CD8-positive, alpha-beta memory T cell (primary cell): ENCODE data around the gene CPEB1. TPM values are rescaled to one million over a fixed set of nuclear protein-coding genes. Genes with fewer than 3 reads are reported as not detected.
"Not testable (repeated sequence)": the region's sequence is repeated elsewhere in the genome, so short reads cannot be mapped to it uniquely, and the experiment has no call there.

Experiments
- CTCF ChIA-PET: fragments of 350-600 bp; sonication (Branson Sonifier 250); formaldehyde crosslinking; loops from one replicate; lab custom pipeline; 2021; ENCODE audit warnings: antibody characterized with exemption; lab: Charles Lee
- POLR2A ChIA-PET: fragments of 350-600 bp; sonication (Branson Sonifier 250); formaldehyde crosslinking; loops from one replicate; lab custom pipeline; 2021; ENCODE audit warnings: antibody characterized with exemption; lab: Charles Lee
- DNase-seq, 5 donors: peaks; one replicate each; pipeline versions ENCODE4 v3.0.0 to v3.0.0-alpha.2; 2020 to 2022; ENCODE audit warnings: mixed read lengths in 1 of 5
- H3K27ac ChIP-seq: one replicate; pipeline ENCODE4 v1.7.0; 2013; ENCODE audit warnings: low read depth, mild to moderate bottlenecking, low read length, moderate library complexity
- H3K27me3 ChIP-seq: 2 replicates; pipeline ENCODE4 v1.7.0; 2013; ENCODE audit warnings: low read length, mild to moderate bottlenecking; ENCODE audit not compliant: insufficient read depth, poor library complexity, severe bottlenecking
- H3K36me3 ChIP-seq: 2 replicates; pipeline ENCODE4 v1.7.0; 2013; ENCODE audit warnings: mild to moderate bottlenecking, low read length, moderate library complexity; ENCODE audit not compliant: insufficient read depth
- H3K4me1 ChIP-seq: 2 replicates; pipeline ENCODE4 v1.7.0; 2013; ENCODE audit warnings: mild to moderate bottlenecking, low read length, moderate library complexity; ENCODE audit not compliant: insufficient read depth
- H3K4me3 ChIP-seq: 2 replicates; pipeline ENCODE4 v1.7.0; 2013; ENCODE audit warnings: mild to moderate bottlenecking, low read length
- H3K9me3 ChIP-seq: 2 replicates; pipeline ENCODE4 v1.7.0; 2013; ENCODE audit warnings: mild to moderate bottlenecking, low read length
- H3K27ac Mint-ChIP-seq, 8 donors: one replicate each; pipeline ENCODE4 v1.8.0; 2020 to 2021; ENCODE audit warnings: mixed read lengths in 8 of 8, mild to moderate bottlenecking in 6 of 8, inconsistent platforms in 3 of 8, moderate library complexity in 3 of 8
- H3K27me3 Mint-ChIP-seq, 2 donors: one replicate each; pipeline ENCODE4 v1.8.0; 2020 to 2021; ENCODE audit warnings: mixed read lengths in 2 of 2, mild to moderate bottlenecking in 1 of 2, moderate library complexity in 1 of 2
- H3K36me3 Mint-ChIP-seq, 3 donors: one replicate each; pipeline ENCODE4 v1.8.0; 2020 to 2021; ENCODE audit warnings: mixed read lengths in 3 of 3, inconsistent platforms in 1 of 3, mild to moderate bottlenecking in 1 of 3
- H3K4me1 Mint-ChIP-seq, 3 donors: one replicate each; pipeline ENCODE4 v1.8.0; 2020 to 2021; ENCODE audit warnings: mixed read lengths in 3 of 3, inconsistent platforms in 1 of 3, mild to moderate bottlenecking in 1 of 3
- H3K4me3 Mint-ChIP-seq, 7 donors: one replicate each; pipeline ENCODE4 v1.8.0; 2020 to 2021; ENCODE audit warnings: mixed read lengths in 7 of 7, mild to moderate bottlenecking in 6 of 7, moderate library complexity in 4 of 7, inconsistent platforms in 2 of 7
- H3K9me3 Mint-ChIP-seq, 5 donors: one replicate each; pipeline ENCODE4 v1.8.0; 2020 to 2022; ENCODE audit warnings: mixed read lengths in 5 of 5, mild to moderate bottlenecking in 3 of 5, moderate library complexity in 2 of 5, inconsistent platforms in 1 of 5
- polyA plus RNA-seq: library from polyadenylated mRNA; unstranded; fragments of 300-500 nt; fragmentation: Illumina TruSeq; gene quantifications from one replicate; pipeline ENCODE4 v1.2.3, GENCODE V29; 2021
- total RNA-seq, 2 experiments: library from RNA; stranded (reverse); gene quantifications; one replicate each; pipeline ENCODE4 v1.2.3, GENCODE V29; 2021

CPEB1 gene
- total and polyA plus RNA-seq, 3 experiments from 2014 or later: 0.44 to 1.2 (median 0.44) TPM

GRCh38 chr15:82530006-82530405, 117.2 kb downstream of the CPEB1 start:
- Mint-ChIP-seq H3K36me3 (peaks cover 10 to 23% (median 10%) of the 10 kb centered on the region in 3 donors), H3K4me1 (peaks cover 0 to 6% (median 6%) of the 10 kb centered on the region in 3 donors), H3K9me3 (no peaks in the 10 kb centered on the region), H3K27ac (no peak overlapping the region), H3K27me3 (no peaks in the 10 kb centered on the region), H3K4me3 (peak overlapping the region in 1 of 7 donors; percentile 30)
- no peaks in the 10 kb centered on the region for H3K9me3 ChIP-seq
- CTCF ChIA-PET: interaction anchor here (1.7 to 3.6 kb wide), 3 partner anchors 11 to 481 kb away, joined by 7 to 63 read pairs (median 12); partner anchors contain the start of genes C15orf40 and RPS17
- DNase-seq: no peak
- H3K27me3 ChIP-seq: no peaks in the 10 kb centered on the region
- no peak overlapping the region for H3K4me3 ChIP-seq
- H3K36me3 ChIP-seq: peaks cover 9% of the 10 kb centered on the region
- H3K27ac ChIP-seq: no peak overlapping the region
- POLR2A ChIA-PET: interaction anchor here (1.9 kb wide), 1 partner anchor 10 kb away, joined by 17 read pairs; the partner anchor contains the start of gene RPS17
- no peaks in the 10 kb centered on the region for H3K4me1 ChIP-seq

- H3K9me3 ChIP-seq, H3K36me3 ChIP-seq, H3K4me1 ChIP-seq, H3K9me3 Mint-ChIP-seq, DNase-seq, H3K27me3 ChIP-seq, H3K4me3 ChIP-seq, H3K27ac Mint-ChIP-seq, POLR2A ChIA-PET, H3K27me3 Mint-ChIP-seq, H3K4me3 Mint-ChIP-seq, CTCF ChIA-PET, H3K27ac ChIP-seq, H3K4me1 Mint-ChIP-seq, H3K36me3 Mint-ChIP-seq: not testable (repeated sequence)
Measured at GRCh38 chr15:82513587-82513986, 133.6 kb downstream of the CPEB1 start.

GRCh38 chr15:82507693-82508092, 139.5 kb downstream of the CPEB1 start:
- POLR2A ChIA-PET: not testable (repeated sequence)

GRCh38 chr15:82507087-82507486, 140.1 kb downstream of the CPEB1 start:
- H3K27me3 Mint-ChIP-seq, DNase-seq, H3K4me1 Mint-ChIP-seq, H3K9me3 ChIP-seq, H3K4me3 ChIP-seq, POLR2A ChIA-PET, H3K9me3 Mint-ChIP-seq, H3K27ac ChIP-seq, H3K4me3 Mint-ChIP-seq, H3K27ac Mint-ChIP-seq, H3K4me1 ChIP-seq, CTCF ChIA-PET, H3K36me3 Mint-ChIP-seq, H3K27me3 ChIP-seq, H3K36me3 ChIP-seq: not testable (repeated sequence)

More at GRCh38 chr15:82507693-82508092, 139.5 kb downstream of the CPEB1 start:
- H3K27me3 Mint-ChIP-seq, H3K27ac Mint-ChIP-seq, H3K4me3 ChIP-seq, H3K4me1 Mint-ChIP-seq, H3K36me3 ChIP-seq, H3K4me3 Mint-ChIP-seq, H3K27me3 ChIP-seq, H3K9me3 Mint-ChIP-seq, H3K4me1 ChIP-seq, CTCF ChIA-PET, H3K9me3 ChIP-seq, DNase-seq, H3K27ac ChIP-seq, H3K36me3 Mint-ChIP-seq: not testable (repeated sequence)

- H3K4me3 Mint-ChIP-seq, H3K27me3 ChIP-seq, H3K4me3 ChIP-seq, H3K36me3 ChIP-seq, H3K27ac Mint-ChIP-seq, POLR2A ChIA-PET, H3K4me1 Mint-ChIP-seq, H3K9me3 ChIP-seq, CTCF ChIA-PET, H3K27ac ChIP-seq, H3K27me3 Mint-ChIP-seq, H3K9me3 Mint-ChIP-seq, H3K4me1 ChIP-seq, DNase-seq, H3K36me3 Mint-ChIP-seq: not testable (repeated sequence)
Measured at GRCh38 chr15:82505842-82506241, 141.3 kb downstream of the CPEB1 start.

- DNase-seq, H3K4me1 Mint-ChIP-seq, H3K27ac Mint-ChIP-seq, H3K27me3 Mint-ChIP-seq, H3K4me1 ChIP-seq, H3K9me3 Mint-ChIP-seq, H3K4me3 ChIP-seq, POLR2A ChIA-PET, H3K27ac ChIP-seq, H3K36me3 Mint-ChIP-seq, H3K4me3 Mint-ChIP-seq, CTCF ChIA-PET, H3K27me3 ChIP-seq, H3K9me3 ChIP-seq, H3K36me3 ChIP-seq: not testable (repeated sequence)
Measured at GRCh38 chr15:82504074-82504473, 143.1 kb downstream of the CPEB1 start.

- H3K9me3 Mint-ChIP-seq, H3K4me1 ChIP-seq, POLR2A ChIA-PET, H3K4me1 Mint-ChIP-seq, H3K36me3 Mint-ChIP-seq, H3K9me3 ChIP-seq, H3K27ac ChIP-seq, H3K36me3 ChIP-seq, H3K27me3 ChIP-seq, CTCF ChIA-PET, H3K4me3 ChIP-seq, H3K27me3 Mint-ChIP-seq, H3K4me3 Mint-ChIP-seq: not testable (repeated sequence)
- peak overlapping the region in 1 of 8 donors; percentile 41 for H3K27ac Mint-ChIP-seq
- peak in 3 of 5 donors; percentile 1 to 26 (median 24) for DNase-seq
Measured at GRCh38 chr15:82502700-82503339, 144.3 kb downstream of the CPEB1 start.

- H3K4me1 Mint-ChIP-seq, H3K4me1 ChIP-seq, H3K36me3 ChIP-seq, H3K27ac Mint-ChIP-seq, H3K27me3 ChIP-seq, CTCF ChIA-PET, H3K27ac ChIP-seq, DNase-seq, H3K4me3 Mint-ChIP-seq, H3K27me3 Mint-ChIP-seq, H3K4me3 ChIP-seq, H3K9me3 Mint-ChIP-seq, H3K36me3 Mint-ChIP-seq, POLR2A ChIA-PET, H3K9me3 ChIP-seq: not testable (repeated sequence)
Measured at GRCh38 chr15:82500772-82501171, 146.4 kb downstream of the CPEB1 start.
